Activated CD4-positive, alpha-beta T cell treated with anti-CD3 and anti-CD28 coated beads for 4 hours (primary cell): Measurements from ENCODE around the gene ZNF462.
"Not testable (repeated sequence)": the region's sequence is repeated elsewhere in the genome, so short reads cannot be mapped to it uniquely, and the experiment has no call there.

Experiments used
- DNase-seq, 2 donors: peaks; one replicate each; pipeline ENCODE4 v3.0.0-alpha.2; 2020

ZNF462 gene

GRCh38 chr9:106890608-106891007 lies 27.6 kb downstream of the ZNF462 start:
- DNase-seq, result no peak

GRCh38 chr9:106891286-106891685 lies 28.3 kb downstream of the ZNF462 start:
- no peak for DNase-seq

- DNase-seq, result no peak
Measured at GRCh38 chr9:106892632-106893031, 29.7 kb downstream of the ZNF462 start.

- DNase-seq, result no peak
Measured at GRCh38 chr9:106893088-106893487, 30.1 kb downstream of the ZNF462 start.

GRCh38 chr9:106896695-106897094 lies 33.7 kb downstream of the ZNF462 start:
- no peak for DNase-seq

DNA sequence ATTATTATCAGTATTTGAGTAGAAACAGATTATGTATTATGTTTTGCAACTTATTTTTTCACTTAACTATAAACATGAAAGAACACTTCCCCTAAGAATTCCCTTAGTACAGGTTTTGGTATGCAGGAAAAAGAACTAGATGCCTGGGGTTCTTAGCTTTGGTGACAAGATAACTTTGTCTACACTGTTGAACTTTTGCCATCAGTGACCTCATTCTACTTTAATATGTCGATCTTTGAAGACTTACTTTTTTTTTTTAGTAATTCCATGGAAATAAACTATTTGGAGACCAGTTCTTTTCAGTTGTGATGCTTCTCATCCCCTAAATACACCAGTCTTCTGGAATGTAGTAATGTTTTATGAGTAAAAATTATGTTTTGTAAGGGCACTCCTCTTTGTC lies 34.3 kb downstream of the ZNF462 start:
- DNase-seq, result no peak

- no peak for DNase-seq
Measured at GRCh38 chr9:106897751-106898150, 34.8 kb downstream of the ZNF462 start.

GRCh38 chr9:106900523-106900922 lies 37.6 kb downstream of the ZNF462 start:
- DNase-seq, result not testable (repeated sequence)

- no peak for DNase-seq
Measured at GRCh38 chr9:106906129-106906528, 43.2 kb downstream of the ZNF462 start.

GRCh38 chr9:106911951-106912350 lies 49.0 kb downstream of the ZNF462 start:
- no peak for DNase-seq

- no peak for DNase-seq
Measured at GRCh38 chr9:106913276-106913675, 50.3 kb downstream of the ZNF462 start.

DNA sequence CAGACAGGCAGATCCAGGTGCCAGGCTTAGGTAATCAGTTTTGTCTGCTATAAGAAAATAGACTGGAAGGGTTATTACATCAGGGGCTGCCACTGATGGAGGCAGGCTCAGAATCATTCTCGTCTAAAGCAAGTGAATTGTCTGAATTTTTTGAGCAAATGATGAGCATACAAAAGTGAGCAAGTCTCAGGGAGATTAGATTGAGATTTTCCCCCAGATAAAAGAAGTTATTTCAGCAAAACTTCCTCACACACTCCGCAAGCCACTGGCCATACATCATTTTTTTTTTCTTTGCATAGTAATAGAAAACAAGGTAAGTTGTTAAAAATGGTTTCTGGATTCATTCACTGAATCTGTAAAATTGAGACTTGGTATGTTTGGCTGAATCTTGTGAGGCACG lies 52.9 kb downstream of the ZNF462 start:
- DNase-seq, result no peak

GRCh38 chr9:106916466-106917235 lies 53.7 kb downstream of the ZNF462 start:
- no peak for DNase-seq

DNA sequence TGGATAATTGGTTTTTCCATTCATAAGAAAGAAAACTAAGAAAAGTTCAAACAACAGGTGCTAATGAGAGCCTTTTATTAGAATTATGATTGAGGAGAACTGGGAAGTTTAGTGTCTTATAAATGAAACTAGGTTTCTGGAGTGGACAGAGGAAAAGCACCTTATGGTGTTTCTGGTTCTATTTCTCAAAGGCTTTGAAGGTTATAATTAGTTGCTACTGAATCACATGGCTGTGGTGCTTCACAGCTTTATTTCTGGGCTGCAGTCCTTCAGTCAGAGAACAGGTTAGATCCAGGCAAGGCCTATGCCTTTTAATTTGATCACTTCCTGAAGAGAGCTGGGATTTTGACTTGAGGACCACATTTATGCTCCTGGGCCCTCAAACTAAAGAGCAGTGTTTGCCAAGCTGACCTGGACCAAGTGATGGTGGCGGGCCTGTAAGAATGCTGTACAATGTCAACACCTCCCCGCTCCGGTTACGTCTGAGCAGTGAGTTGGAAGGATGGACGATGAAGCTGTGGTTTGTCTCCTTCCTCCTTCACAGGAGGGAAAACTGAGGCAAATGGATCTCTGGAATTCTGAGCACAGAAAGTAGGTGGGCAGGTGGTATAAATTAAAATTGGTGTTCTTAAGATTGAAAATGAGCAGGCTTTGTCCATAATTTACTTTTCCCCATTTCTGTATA lies 56.0 kb downstream of the ZNF462 start:
- no peak for DNase-seq

DNA sequence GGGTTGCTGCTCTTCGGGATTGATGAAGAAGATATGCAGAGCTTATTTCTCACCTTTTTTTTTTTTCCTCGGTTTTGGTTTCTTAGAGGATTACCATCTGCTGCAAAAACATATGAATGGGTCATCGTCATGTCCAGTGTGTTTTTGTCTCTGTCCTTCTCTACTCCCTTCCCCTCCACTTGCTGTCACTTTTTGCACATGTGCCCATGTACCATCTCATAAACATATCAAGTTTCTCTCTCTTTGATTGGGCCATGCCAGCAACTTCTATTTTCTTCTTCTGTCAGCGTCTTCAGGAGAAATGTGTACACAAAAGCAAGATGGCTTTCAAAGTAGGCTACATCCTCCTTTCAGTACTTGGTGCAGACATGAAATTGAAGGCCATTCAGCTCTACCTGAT lies 57.1 kb downstream of the ZNF462 start:
- DNase-seq, result no peak

DNA sequence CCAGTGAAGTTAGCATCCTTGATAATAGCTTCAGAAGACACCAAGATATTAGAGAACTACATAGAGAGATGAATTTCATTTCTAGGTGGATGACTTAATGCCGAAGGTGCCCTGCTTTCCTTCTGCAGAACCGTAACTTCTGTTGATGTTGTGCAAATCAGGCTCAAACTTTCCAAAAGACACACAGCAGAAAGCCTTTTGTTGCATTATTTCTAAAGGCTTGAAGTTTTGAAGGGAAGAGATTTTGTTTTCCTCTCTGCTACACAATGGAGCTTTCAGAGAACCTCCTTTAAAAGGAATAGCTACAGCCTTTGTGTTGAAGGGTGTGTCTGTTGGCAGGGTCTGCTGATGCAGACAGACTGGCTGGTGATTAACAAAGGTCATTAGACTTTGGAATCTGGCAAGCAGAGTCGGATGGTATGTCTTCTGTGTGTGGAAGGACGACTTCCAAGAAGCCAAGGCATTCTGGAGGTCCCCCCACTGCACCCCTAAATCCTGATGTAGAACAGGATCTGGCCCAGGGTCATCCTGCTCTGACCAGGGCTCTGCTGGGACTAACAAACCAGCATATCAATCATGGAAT lies 57.8 kb downstream of the ZNF462 start:
- no peak for DNase-seq

GRCh38 chr9:106921341-106921899 lies 58.5 kb downstream of the ZNF462 start:
- DNase-seq, result no peak

DNA sequence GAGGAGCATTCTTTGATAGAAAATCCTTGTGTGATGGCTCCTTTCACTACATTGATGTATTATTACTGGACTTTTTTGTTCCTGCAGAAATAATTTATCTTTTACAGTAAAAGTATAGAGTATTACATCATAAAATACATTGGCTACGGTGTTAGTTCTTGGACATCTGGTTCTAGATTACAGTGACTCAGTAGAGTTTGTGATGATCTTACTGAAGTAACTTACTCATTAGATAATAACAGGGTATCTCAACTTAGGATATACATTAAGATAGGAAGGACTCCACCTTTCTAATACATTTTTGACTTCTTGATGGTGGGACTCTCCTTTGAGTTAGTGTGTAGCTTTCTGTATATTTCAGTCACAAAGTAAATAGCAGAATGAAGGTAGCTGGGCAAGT lies 59.1 kb downstream of the ZNF462 start:
- DNase-seq, result no peak

GRCh38 chr9:106925392-106925791 lies 62.4 kb downstream of the ZNF462 start:
- no peak for DNase-seq

DNA sequence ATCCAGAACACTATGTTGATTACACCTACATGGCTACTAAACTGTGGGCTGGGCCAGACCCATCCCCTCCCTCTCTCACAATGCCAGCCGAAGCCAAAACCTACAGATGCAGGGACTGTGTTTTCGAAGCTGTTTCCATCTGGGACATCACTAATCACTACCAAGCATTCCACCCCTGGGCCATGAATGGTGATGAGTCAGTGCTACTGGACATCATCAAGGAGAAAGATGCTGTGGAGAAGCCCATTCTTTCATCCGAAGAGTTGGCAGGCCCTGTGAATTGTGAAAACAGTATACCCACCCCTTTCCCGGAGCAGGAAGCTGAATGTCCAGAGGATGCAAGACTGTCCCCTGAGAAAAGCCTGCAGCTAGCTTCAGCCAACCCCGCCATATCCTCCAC lies 65.0 kb downstream of the ZNF462 start:
- DNase-seq, result no peak

DNA sequence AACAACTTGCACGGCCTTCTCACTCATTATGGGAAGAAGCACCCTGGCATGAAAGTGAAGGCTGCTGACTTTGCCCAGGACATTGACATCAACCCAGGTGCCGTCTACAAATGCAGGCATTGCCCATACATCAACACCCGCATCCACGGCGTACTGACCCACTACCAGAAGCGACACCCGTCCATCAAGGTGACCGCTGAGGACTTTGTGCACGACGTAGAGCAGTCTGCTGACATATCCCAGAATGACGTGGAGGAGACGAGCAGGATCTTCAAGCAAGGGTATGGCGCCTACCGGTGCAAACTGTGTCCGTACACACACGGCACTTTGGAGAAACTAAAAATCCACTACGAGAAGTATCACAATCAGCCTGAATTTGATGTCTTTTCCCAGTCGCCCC lies 65.4 kb downstream of the ZNF462 start:
- no peak for DNase-seq

GRCh38 chr9:106929471-106930177 lies 66.7 kb downstream of the ZNF462 start:
- DNase-seq, result no peak

- no peak for DNase-seq
Measured at GRCh38 chr9:106930477-106930876, 67.5 kb downstream of the ZNF462 start.
